ENCODE results near the gene VMO1.

The VMO1 gene

GRCh38 chr17:4742133-4742532 lies 44.0 kb downstream of the VMO1 start:
- H3K79me2 ChIP-seq (ENCODE audit: insufficient read depth, low read length): no peaks in the 10 kb centered on the region
- no peaks in the 10 kb centered on the region for H3K9me3 ChIP-seq (ENCODE audit: insufficient read depth, low read depth, low read length)
- no peaks in the 10 kb centered on the region for H3F3A ChIP-seq (ENCODE audit: low read depth)
- TF ChIP-seq EZH2phosphoT487 (IDR thresholded peaks at IDR 0.05; ENCODE audit: borderline replicate concordance): no peak
- TF ChIP-seq, protein P1, sequence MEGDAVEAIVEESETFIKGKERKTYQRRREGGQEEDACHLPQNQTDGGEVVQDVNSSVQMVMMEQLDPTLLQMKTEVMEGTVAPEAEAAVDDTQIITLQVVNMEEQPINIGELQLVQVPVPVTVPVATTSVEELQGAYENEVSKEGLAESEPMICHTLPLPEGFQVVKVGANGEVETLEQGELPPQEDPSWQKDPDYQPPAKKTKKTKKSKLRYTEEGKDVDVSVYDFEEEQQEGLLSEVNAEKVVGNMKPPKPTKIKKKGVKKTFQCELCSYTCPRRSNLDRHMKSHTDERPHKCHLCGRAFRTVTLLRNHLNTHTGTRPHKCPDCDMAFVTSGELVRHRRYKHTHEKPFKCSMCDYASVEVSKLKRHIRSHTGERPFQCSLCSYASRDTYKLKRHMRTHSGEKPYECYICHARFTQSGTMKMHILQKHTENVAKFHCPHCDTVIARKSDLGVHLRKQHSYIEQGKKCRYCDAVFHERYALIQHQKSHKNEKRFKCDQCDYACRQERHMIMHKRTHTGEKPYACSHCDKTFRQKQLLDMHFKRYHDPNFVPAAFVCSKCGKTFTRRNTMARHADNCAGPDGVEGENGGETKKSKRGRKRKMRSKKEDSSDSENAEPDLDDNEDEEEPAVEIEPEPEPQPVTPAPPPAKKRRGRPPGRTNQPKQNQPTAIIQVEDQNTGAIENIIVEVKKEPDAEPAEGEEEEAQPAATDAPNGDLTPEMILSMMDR (conservative IDR thresholded peaks at IDR 0.05; ENCODE audit: low read length): no peak
- H3K9ac ChIP-seq (ENCODE audit: low read depth, low read length, poor library complexity, severe bottlenecking): no peak overlapping the region
- no peak overlapping the region for H3K4me3 ChIP-seq (ENCODE audit: low read length, poor library complexity, severe bottlenecking)
- H2AFZ ChIP-seq (ENCODE audit: low read length): no peak overlapping the region
- H4K20me1 ChIP-seq (ENCODE audit: insufficient read depth, low read length, poor library complexity, severe bottlenecking): no peaks in the 10 kb centered on the region
- no peaks in the 10 kb centered on the region for H3K27me3 ChIP-seq (ENCODE audit: insufficient read depth, low read length, poor library complexity, severe bottlenecking)
- H3K4me1 ChIP-seq (ENCODE audit: insufficient read depth, low read length, poor library complexity, severe bottlenecking): no peaks in the 10 kb centered on the region
- no peaks in the 10 kb centered on the region for H3K36me3 ChIP-seq (ENCODE audit: insufficient read depth, low read length)
- H3K4me2 ChIP-seq (ENCODE audit: low read depth, low read length, poor library complexity, severe bottlenecking): no peak overlapping the region
- H3K9me2 ChIP-seq (replicated peaks; ENCODE audit: low read depth, low read length): no peaks in the 10 kb centered on the region

DNA sequence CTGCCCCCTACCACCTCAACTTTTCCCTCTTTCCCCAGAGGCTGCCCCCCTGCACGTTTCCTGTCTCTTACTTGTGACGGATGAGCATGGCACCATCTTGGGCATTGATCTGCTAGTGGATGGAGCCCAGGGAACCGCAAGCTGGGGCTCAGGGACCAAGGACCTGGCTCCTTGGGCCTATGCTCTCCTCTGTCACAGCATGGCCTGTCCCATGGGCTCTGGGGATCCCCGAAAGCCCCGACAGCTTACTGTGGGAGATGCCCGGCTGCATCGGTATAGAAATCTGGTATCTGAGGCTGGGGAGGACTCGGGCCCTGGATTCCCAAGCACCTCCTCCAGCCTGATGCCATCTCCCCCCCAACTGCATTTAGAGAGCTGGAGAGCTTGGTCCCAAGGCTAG lies 44.6 kb downstream of the VMO1 start:
- no peak for TF ChIP-seq EZH2phosphoT487 (IDR thresholded peaks at IDR 0.05; ENCODE audit: borderline replicate concordance)
- TF ChIP-seq, protein P1 (conservative IDR thresholded peaks at IDR 0.05; ENCODE audit: low read length): no peak
- H3K9ac ChIP-seq (ENCODE audit: low read depth, low read length, poor library complexity, severe bottlenecking): no peak overlapping the region
- no peak overlapping the region for H3K4me3 ChIP-seq (ENCODE audit: low read length, poor library complexity, severe bottlenecking)
- H3K79me2 ChIP-seq (ENCODE audit: insufficient read depth, low read length): no peaks in the 10 kb centered on the region
- H3K27me3 ChIP-seq (ENCODE audit: insufficient read depth, low read length, poor library complexity, severe bottlenecking): no peaks in the 10 kb centered on the region
- H3K4me1 ChIP-seq (ENCODE audit: insufficient read depth, low read length, poor library complexity, severe bottlenecking): no peaks in the 10 kb centered on the region
- no peak overlapping the region for H2AFZ ChIP-seq (ENCODE audit: low read length)
- H3F3A ChIP-seq (ENCODE audit: low read depth): no peaks in the 10 kb centered on the region
- H4K20me1 ChIP-seq (ENCODE audit: insufficient read depth, low read length, poor library complexity, severe bottlenecking): no peaks in the 10 kb centered on the region
- no peaks in the 10 kb centered on the region for H3K9me3 ChIP-seq (ENCODE audit: insufficient read depth, low read depth, low read length)
- no peak overlapping the region for H3K4me2 ChIP-seq (ENCODE audit: low read depth, low read length, poor library complexity, severe bottlenecking)
- no peaks in the 10 kb centered on the region for H3K36me3 ChIP-seq (ENCODE audit: insufficient read depth, low read length)
- H3K9me2 ChIP-seq (replicated peaks; ENCODE audit: low read depth, low read length): no peaks in the 10 kb centered on the region

- no peaks in the 10 kb centered on the region for H3K9me2 ChIP-seq (replicated peaks; ENCODE audit: low read depth, low read length)
- no peaks in the 10 kb centered on the region for H3K9me3 ChIP-seq (ENCODE audit: insufficient read depth, low read depth, low read length)
- no peaks in the 10 kb centered on the region for H3K36me3 ChIP-seq (ENCODE audit: insufficient read depth, low read length)
- TF ChIP-seq, protein P1 (conservative IDR thresholded peaks at IDR 0.05; ENCODE audit: low read length): no peak
- no peak for TF ChIP-seq EZH2phosphoT487 (IDR thresholded peaks at IDR 0.05; ENCODE audit: borderline replicate concordance)
- H3K4me3 ChIP-seq (ENCODE audit: low read length, poor library complexity, severe bottlenecking): no peak overlapping the region
- H3K4me2 ChIP-seq (ENCODE audit: low read depth, low read length, poor library complexity, severe bottlenecking): no peak overlapping the region
- H3K4me1 ChIP-seq (ENCODE audit: insufficient read depth, low read length, poor library complexity, severe bottlenecking): no peaks in the 10 kb centered on the region
- no peak overlapping the region for H3K9ac ChIP-seq (ENCODE audit: low read depth, low read length, poor library complexity, severe bottlenecking)
- no peaks in the 10 kb centered on the region for H3K27me3 ChIP-seq (ENCODE audit: insufficient read depth, low read length, poor library complexity, severe bottlenecking)
- H3K79me2 ChIP-seq (ENCODE audit: insufficient read depth, low read length): no peaks in the 10 kb centered on the region
- H3F3A ChIP-seq (ENCODE audit: low read depth): no peaks in the 10 kb centered on the region
- no peaks in the 10 kb centered on the region for H4K20me1 ChIP-seq (ENCODE audit: insufficient read depth, low read length, poor library complexity, severe bottlenecking)
- no peak overlapping the region for H2AFZ ChIP-seq (ENCODE audit: low read length)
Observed at GRCh38 chr17:4740584-4740983, 45.6 kb downstream of the VMO1 start.

Measured in Loucy (cell line).